Breast epithelium (tissue), 3 donors: ENCODE measurements around the gene TOGARAM2.

Source experiments
- POLR2A ChIP-seq: fragments of 450-650 bp; IDR thresholded peaks from one replicate; pipeline ENCODE4 v1.6.1; 2016; ENCODE audit warnings: antibody characterized with exemption, mild to moderate bottlenecking, moderate library complexity
- TF ChIP-seq, protein P1 (sequence below), 3 donors: fragments of 450-650 bp; IDR thresholded peaks; one replicate each; pipeline ENCODE4 v1.5.1; 2016 to 2017; ENCODE audit warnings: antibody characterized with exemption in 3 of 3, mild to moderate bottlenecking in 3 of 3, moderate library complexity in 3 of 3

DNA sequence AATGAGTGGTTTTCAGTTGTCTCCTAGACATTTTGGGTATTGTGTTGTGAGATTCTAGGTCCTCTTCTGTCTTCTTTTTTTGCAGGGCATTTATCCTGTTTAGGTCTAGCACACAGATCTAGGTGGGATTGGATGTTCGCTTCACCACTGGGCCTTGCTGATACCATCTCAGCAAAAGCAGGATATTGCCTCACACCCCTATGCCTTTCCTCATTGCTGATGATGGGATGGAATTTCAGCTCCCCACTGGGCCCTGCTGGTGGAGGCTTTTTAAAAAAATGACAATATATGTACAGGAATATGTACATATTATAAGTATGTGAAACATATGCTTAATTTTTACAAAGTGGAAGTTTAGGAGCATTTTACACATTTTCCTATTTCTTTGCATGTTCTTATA is 5.4 kb upstream of the TOGARAM2 start:
- TF ChIP-seq, protein P1, sequence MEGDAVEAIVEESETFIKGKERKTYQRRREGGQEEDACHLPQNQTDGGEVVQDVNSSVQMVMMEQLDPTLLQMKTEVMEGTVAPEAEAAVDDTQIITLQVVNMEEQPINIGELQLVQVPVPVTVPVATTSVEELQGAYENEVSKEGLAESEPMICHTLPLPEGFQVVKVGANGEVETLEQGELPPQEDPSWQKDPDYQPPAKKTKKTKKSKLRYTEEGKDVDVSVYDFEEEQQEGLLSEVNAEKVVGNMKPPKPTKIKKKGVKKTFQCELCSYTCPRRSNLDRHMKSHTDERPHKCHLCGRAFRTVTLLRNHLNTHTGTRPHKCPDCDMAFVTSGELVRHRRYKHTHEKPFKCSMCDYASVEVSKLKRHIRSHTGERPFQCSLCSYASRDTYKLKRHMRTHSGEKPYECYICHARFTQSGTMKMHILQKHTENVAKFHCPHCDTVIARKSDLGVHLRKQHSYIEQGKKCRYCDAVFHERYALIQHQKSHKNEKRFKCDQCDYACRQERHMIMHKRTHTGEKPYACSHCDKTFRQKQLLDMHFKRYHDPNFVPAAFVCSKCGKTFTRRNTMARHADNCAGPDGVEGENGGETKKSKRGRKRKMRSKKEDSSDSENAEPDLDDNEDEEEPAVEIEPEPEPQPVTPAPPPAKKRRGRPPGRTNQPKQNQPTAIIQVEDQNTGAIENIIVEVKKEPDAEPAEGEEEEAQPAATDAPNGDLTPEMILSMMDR (IDR thresholded peaks at IDR 0.05) = no peak
- no peak for TF ChIP-seq POLR2A
